Stimulated activated CD8-positive, alpha-beta memory T cell treated with anti-CD3 and anti-CD28 coated beads, Interleukin-15, amount 100 ng/mL, for 48 hours (primary cell): ENCODE results near the gene WWOX.

Experiments used
- DNase-seq, 2 donors: peaks; one replicate each; pipeline ENCODE4 v3.0.0-alpha.2; 2020; ENCODE audit warnings: low read depth in 2 of 2

WWOX gene

DNA sequence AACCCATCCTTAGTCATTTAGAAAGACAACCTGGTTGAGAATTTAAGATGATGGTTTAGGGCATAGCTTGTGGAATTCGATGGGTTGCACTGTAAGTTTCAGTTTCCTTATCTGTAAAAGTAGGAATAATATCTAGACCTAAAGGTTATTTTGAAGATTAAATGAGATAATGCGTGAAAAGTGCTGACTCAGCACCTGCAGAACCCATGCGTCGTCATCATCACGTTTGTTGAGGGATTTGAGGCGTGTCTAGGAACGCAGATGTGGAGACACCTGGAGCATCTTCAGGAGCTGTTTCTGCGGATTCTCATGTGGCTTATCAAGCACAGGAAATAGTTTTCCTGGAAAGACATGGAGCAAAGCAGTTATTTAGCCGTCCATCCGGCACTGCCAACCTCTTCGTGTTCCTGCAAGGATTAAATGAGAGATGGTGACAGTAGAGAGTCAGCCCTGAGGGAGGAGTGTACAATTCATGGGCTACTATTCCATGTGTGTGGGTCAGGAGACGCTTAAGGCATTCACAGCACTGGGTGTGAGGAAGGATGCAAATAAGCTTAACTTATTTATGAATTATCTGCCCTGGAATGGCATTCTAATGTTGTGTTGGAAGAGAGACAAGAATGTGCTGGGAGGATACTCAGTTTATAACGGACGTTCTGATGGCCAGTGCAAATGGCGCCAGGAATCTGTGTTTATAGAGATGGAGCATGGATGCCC, 965.0 kb downstream of the WWOX start:
- no peak for DNase-seq

DNA sequence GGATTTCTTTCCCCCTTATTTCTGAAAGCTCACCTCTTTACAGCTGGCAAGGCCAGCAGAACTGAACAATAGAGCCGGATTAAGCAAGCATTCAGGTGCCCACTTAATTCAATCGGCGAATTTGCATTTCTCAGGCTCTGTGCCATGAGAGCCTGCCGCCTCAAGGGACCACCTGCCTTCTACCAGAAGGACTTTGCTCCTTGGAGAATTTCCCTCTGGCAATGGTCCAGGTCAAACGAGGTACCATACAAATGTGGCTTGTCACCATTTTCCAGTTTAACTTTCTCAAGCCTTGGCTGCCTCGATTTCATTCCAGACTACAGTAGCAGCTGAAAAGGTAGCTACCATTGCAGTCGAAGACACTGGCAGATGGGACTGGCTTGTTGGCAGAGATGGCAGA, 967.1 kb downstream of the WWOX start:
- no peak for DNase-seq

DNA sequence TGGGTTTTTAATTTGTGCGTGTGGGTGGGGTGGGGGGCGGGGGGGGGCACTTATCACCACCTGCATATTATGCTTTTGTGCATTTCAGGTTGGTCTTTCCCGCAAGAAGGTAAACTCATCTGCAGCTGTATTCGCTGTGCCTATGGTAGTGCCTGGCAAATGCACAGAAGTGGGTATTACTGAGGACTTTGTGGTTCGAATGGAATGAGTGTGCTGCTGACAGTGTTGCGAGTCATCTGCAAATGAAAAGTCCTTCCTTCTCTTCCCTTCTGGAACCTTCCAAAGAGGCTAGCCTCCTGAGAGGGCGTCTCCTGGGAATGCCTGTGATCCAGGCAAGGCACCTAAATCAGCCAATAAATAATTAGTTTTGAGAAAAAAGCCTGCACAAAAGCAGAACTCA, 968.1 kb downstream of the WWOX start:
- DNase-seq = no peak

DNA sequence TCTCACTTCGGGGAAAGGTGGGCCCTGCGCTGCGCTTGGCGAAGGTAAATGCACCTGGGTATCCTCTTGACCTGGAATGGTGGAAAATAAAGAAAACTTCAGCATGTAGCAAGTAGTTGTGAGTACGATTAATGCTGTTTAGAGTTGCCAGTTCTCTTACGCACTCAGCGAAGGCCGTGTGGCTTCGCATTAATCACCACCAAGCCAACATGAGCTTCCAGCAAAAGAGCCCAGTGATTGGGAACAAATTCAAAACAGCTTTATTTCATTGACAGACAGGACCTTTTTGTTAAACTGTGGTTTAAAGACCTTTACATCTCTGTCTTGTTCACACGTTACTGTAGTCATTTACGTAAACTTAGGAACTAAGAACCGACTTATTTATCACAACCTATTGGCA, 969.7 kb downstream of the WWOX start:
- DNase-seq = no peak

DNA sequence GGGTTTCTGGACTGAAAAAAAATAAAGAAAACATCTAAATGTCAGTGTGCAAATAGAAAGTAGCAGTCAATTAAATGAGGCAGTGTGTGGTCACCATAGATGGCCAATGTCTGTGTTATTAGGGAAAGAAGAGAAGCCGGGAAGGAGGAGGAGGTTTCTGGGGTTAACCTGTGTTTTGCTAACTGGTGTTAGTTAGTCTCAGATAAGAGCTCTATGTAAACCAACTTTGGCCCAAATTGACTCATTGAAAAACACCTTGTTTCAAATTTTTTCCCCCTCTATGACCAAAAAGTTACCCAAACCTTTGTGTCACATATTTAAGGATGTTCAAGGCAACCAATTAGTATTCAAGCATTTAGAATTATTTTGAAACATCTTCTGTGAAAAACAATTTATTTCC, 970.2 kb downstream of the WWOX start:
- DNase-seq = no peak

DNA sequence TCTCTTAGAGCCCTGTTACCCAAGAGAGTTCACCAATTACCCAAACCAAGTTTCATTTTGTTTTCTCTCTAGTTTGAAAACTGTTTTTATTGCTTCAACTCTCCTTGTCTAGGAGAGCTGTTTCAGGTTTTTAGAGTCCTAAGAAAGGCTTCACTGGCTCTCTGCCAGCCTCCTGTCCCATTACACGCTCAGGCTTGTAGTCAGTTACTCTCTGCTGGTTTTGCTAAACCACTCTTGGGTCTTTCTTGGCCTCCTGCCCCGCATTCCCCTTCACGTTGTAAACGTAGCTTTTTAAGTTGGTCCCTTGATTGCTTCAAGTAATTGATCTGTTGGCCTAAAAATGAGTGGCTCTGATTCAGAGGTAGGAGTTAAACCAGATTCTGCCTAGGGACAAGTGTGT, 972.0 kb downstream of the WWOX start:
- no peak for DNase-seq

DNA sequence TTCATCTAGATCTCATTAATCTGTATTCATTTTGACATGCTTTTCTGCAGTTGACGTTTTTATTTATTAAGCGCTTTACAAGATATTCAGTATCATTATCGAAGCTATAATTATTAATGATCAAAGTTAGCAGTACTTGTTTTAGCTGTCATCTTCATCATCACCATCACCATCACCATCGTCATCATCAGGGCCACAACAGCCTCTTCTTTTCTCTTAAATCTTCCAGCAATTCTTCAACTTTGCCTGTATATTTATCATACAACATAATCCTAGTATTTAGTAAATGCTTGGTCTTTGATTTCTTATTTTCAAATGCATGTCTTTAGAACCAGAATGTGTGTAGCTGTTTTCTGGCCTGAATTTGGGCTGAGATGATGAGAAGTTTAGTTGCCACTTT, 973.1 kb downstream of the WWOX start:
- no peak for DNase-seq

DNA sequence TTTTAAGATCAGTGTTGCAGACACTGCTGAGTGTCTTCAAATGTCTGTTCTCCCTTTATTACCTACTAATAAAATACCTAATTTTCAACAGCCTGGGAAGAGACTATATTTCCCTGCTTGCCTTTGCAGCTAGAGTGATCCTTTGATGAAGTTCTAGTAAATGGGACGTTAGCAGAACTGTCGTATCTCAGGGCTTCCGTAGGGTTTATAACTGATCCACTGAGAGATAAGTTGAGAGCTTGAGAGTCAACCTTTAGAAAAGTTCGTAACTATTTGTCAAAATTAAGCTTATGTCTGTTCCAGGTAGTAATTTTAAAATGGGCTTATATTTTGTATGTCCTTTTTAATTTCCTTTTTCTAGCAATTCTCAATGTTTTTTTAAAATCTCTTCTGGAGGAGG, 974.1 kb downstream of the WWOX start:
- no peak for DNase-seq

DNA sequence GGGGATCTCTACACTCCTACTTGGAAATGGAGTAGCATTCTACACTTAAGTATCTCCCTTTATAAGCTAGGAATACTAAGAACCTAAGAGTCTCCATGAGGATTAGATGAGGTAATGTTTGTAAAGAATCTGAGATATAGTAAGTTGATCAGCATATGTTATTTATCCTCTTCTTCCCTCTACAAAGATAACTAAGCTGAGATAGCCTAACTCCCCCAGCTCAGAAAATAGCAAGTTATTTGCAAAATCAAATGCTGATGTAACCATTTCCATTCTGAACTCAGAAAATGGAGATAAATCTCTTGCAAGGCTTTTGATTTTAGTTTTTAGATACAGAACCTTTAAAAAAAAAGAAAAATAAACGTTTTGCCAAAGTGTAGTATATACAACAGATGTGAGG, 975.1 kb downstream of the WWOX start:
- DNase-seq = no peak

DNA sequence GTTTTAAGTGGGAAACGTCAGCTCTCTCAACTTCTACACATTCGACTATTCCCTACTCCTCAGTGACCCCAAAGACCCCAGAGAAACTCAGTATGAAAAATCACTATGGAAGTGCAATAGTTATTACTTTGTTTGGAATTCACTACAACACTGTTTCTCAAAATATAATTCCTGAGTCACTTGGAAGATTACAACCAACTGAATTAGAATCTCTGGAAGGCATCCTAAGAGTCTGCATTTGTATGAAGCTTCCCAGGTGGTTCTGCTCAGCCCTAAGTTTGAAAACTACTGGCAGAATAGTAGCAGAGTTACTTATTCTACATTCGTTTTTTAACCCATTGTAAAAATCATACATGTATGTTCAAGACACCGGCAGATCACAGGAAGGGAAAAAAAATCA, 975.5 kb downstream of the WWOX start:
- DNase-seq = no peak

DNA sequence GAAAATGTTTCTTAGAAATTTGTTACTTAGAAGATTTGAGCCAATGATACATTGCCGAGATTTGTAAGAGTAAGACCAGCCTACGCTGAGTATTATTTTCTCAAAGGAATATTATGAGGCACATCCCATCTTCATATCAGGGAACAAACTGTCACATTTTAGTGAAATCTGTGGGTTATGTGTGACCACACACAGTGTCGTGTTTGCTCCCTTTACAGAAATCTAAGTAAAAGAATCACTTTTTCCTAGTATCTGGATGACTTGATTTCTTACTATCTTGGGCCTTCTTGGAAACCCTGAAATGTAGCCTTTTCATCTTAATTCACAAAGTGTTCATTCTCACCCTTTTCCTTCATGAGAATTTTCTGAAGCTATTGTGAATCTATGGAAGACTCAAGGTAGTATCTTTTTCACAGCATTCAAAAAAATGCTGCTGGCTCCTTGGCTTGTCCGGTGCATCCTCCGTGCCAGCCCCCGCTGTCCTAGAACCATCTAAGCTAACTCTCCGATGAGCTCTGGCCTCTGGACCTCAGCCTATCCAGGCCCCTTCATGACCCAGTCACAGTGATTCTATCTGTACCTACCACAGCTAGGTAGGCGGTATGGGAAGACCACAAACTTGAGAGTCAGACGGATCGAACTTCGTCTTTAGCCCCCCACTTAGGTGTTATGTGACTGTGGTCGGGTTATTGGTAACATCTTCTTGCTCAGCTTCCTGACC, 976.8 kb downstream of the WWOX start:
- DNase-seq = peak; percentile 48 to 58

DNA sequence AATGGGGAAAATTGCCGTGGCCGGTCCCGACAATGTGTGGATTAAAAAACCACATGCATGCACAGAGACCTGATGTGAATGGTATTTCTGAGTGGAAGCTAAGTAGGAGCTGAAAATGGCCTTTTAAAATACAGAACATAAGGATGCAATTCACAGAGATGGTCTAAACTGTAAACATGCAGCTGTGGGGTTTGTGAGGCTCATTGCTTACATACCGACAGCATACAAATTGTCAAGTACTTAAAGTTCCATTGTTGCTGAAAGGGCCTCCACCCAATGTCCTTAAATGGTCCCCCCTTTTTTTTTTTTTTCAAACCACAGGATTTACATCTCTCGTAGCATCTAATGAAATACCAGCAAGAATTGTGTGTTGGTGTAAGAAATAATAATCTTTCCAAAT, 977.9 kb downstream of the WWOX start:
- no peak for DNase-seq

DNA sequence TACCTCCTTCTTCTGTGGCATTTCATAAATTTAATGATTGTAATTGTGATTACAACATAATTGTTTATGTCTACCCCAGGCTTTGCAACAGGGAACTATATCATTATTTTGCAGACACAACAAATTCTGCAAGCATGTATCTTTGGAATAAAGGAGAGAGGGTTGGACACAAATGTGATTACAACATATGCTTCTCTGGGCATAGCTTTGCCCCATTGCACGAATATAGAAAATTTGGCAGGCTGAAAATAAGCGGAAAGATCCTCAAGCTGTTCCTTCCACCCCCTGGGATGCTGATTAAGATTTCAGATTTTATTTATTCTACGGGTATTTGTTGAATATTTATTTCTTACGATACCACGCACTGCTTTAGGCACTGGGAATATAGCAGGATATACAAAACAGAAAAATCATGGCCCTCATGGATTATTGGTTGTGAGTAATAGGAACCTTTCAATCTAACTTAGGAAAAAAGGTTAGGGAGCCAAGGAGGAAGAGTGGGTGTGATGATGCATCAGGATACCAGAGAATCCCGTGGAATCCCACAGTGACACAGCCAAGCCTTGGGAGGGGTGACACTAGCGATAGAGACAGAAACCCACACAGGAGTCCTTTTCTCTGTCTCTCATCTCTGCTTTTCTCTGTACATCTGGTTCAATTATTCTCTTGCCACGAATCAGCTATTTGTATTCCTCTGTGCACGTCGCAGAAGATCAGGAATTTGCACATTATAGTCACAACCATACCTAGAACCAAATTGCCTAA, 980.4 kb downstream of the WWOX start:
- DNase-seq = no peak

DNA sequence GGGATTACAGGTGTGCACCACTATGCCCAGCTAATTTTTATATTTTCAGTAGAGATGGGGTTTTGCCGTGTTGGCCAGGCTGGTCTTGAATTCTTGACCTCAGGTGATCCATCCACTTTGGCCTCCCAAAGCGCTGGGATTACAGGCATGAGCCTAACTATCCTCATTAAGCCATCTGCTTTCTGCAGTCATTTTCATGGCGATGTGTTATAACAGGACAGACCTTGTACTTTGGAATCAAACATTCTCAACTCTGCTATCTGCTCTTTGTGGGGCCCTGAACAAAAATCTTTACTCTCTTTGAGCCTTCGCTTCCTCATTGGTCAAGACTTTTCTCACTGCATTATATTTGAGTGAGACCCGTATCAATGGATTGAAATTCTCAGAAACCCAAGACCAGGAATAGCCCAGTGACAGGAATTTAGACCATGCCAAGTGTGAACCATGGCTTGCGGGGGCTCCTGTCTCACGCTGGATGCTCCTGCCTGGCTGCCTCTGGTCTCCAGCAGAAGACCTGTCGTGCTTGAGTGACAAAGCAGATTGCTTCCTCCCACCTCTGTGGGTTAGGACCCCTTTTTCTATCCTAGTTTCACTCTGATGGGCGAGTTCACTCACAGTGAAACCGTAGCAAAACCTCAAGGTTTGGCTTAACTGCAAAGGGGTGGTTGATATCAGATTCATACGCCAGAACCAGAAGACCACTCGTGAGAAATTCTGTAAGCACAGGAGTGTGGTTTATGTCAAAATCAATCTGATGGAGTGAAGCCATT, 982.0 kb downstream of the WWOX start:
- DNase-seq = peak; percentile 49 to 51

DNA sequence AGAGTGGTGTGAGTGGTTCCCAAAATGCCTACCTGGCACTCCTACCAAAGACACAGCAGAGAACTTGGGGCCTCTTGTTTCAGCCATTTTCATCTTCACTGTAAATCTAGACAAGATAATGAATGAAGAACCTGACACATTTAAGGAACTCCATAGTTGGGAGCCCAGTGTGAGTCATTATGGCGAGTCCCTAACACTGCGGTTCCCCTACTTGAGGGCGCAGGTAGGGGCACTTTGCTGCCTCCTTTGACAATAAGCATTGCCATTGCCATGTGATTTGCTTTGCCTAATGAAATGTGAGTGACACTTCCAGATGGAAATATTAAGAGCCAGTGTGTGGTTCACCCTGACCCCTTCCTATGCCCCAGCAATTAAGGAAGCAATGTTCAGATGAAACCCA, 983.5 kb downstream of the WWOX start:
- DNase-seq = no peak

DNA sequence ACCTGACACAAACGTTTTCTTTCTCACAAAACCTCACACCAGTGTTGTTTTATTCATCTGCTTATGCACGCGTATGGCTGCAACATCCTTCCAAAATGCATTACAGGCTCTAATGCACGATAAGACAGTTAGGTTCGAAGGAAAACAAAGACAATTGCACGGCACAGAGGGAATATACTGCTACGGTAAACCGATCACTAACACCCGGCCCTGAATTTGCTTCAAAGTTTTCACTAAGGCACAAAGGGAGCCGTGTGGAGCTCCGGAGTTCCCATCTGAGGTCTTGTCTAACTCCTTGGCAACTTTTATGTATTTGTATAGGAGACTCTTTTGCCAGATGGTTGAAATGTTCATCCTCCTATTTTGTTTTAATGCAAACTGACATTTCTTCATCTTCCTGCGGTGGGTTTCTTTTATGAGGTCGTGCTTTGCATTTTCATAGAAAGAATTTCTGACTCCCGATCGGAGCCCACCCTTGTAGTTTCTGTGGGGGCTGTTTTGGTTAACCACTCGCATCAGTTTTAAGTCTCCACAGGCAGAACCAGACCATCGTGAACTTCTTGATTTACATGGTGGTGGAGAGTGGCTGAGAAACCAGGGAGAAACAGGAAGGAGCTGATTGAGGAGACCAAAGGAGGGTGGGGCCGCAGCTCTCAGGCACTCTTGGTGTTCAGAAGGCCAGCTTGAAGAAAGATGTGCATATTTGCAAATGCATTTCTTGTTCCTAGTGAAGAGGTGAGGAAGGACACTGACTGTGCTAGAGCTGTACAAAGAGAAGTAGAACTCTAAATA, 984.2 kb downstream of the WWOX start:
- no peak for DNase-seq

DNA sequence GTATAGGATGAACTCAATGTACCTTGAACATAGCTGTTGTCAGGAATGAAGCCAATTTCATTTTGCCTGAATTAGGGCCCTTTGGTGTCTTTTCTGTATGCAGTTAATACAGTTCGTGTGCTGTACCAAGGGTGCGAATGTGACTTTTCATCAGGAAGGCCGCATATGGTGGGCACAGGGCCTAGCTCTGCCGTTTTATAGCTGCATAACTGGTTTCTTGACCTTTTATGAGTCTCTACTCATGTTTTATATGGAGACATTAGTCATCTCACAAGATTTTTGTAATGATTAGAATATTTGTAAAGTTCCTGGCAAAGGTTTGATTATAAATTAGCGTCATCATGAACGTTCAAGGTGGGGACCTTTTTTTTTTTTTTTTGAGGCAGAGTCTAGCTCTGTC, 989.5 kb downstream of the WWOX start:
- no peak for DNase-seq

DNA sequence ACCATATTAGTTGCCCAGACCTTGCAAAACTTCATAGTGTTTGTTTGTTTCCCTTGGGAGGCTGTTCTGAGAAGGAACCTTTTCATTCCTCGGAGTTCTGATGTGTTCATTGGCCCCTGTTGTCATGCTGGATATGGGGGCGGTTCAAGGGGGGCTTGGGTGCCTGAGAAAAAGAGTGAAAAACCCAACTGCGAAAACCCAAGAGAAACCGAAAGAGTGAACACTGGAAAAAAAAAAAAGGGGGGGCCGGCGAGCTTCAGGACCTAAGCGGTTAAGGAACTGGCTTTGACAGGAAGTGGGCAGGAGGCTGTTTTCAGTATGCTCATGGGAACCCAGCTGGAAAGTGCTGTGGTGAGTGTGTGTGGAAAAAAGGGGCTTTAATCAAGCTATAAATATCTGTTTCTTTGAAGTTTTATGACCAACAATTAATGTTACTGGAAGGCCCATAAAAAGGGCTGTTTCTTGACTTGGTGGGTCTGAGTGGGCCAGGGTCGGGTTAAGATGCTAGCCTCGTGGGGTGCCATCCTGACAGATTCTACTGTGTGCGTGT, 990.4 kb downstream of the WWOX start:
- peak; percentile 52 to 55 for DNase-seq

DNA sequence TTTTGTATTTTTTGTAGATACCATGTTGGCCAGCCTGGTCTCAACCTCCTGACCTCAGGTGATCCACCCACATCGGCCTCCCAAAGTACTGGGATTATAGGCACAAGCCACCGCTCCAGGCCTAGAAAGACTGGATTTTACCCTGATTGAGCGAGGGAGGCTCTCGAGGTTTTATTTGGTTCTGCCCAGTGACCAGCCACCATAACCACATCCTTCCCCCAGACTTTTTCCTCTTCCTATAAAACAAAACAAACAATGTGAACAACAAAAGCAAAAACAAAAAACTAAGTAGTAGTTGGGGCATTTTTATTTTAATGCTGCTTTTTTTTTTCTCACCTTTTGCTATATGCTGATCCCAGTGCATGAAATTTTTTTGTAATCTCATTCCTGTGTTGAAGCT, 991.5 kb downstream of the WWOX start:
- DNase-seq = no peak

DNA sequence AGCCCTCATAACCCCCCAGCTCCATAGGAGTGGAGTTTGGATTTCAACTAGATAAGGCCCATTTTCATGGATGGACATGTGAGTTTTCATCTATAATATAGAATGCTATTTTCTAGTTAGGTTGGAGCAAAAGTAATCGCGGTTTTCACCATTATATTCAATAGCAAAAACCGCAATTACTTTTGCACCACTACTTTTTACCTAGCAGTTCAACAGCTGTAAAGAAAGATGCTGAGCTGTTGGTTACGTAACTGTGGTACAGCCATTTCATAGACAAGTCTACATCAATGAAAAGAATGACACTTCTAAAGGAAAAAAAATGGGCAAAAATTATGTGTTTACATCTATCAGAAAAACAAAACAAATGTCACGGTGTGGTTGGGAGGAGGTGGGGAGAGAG, 993.4 kb downstream of the WWOX start:
- DNase-seq = no peak

DNA sequence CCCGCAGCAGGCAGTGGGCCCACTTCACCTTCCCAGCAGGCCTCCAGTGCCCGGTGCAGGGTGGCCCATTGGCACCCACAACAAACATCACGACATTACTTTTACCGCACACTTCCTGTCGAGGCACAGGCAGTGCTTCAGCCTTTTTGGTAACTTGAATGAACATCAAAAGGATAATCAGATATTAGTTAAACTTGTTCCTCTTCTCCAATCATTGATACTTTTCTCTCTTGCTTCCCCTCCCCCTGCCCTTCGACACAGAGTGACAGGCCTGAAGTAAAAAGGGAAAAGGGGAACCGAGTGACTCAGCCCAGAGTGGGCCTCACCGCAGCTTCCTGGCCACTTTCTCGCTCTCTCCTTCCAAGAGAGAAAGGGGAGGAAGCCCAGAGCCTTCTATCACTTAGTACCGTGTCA, 994.1 kb downstream of the WWOX start:
- DNase-seq = peak; percentile 45 to 54
